ENCODE data around the gene HDAC4.

HDAC4 gene

GRCh38 chr2:239034561-239035341, 366.1 kb downstream of the HDAC4 start:
- WGBS (ENCODE audit: extremely low coverage, insufficient coverage, insufficient read length), result no CpG with 5 or more reads among the region's 19 CpGs
- H2BK5ac ChIP-seq (ENCODE audit: low read depth, low read length, poor library complexity), result no peak overlapping the region

GRCh38 chr2:239033801-239034560, 366.8 kb downstream of the HDAC4 start:
- H2BK120ac ChIP-seq (ENCODE audit: insufficient read depth, low read length, poor library complexity), result no peak overlapping the region
- no peak overlapping the region for H3K23ac ChIP-seq (ENCODE audit: low read length)
- no peak overlapping the region for H3K14ac ChIP-seq (ENCODE audit: low read length)
- H4K12ac ChIP-seq (ENCODE audit: low read depth, low read length), result no peak overlapping the region
- no peak overlapping the region for H2BK12ac ChIP-seq (ENCODE audit: low read length)
- no peak overlapping the region for H3K9ac ChIP-seq (ENCODE audit: low read length)
- H3K36me3 ChIP-seq (ENCODE audit: control insufficient read depth in 1 of 2, insufficient read depth in 2 of 2, low read length in 2 of 2), result no peaks in the 10 kb centered on the region
- no peak overlapping the region for H4K91ac ChIP-seq (ENCODE audit: low read depth, low read length)
- no peak overlapping the region for H2AFZ ChIP-seq (ENCODE audit: insufficient read depth, low read length, poor library complexity)
- H3K79me1 ChIP-seq (ENCODE audit: low read length), result no peaks in the 10 kb centered on the region
- H2BK5ac ChIP-seq (ENCODE audit: low read depth, low read length, poor library complexity), result no peak overlapping the region
- no peaks in the 10 kb centered on the region for H3K4me1 ChIP-seq (ENCODE audit: control insufficient read depth in 1 of 2, insufficient read depth in 2 of 2, low read length in 2 of 2)
- H3K4me3 ChIP-seq (ENCODE audit: low read depth, low read length), result no peak overlapping the region
- DNase-seq, result no peak
- no peak overlapping the region for H3K18ac ChIP-seq (ENCODE audit: low read length)
- no peak overlapping the region for H3K4ac ChIP-seq (ENCODE audit: low read depth, low read length)
- H3K27ac ChIP-seq (ENCODE audit: low read depth, low read length), result no peak overlapping the region
- H3K27me3 ChIP-seq (ENCODE audit: insufficient read depth, low read length), result no peaks in the 10 kb centered on the region
- H2AK5ac ChIP-seq (ENCODE audit: low read length), result no peak overlapping the region
- H3K79me2 ChIP-seq (ENCODE audit: control insufficient read depth, insufficient read depth, low read length, poor library complexity), result no peaks in the 10 kb centered on the region
- peaks cover 5% of the 10 kb centered on the region for H3K9me3 ChIP-seq (ENCODE audit: insufficient read depth, low read depth, low read length)
- H3K4me2 ChIP-seq (ENCODE audit: low read length), result no peak overlapping the region
- H4K8ac ChIP-seq (ENCODE audit: low read depth, low read length), result no peak overlapping the region
- no CpG with 5 or more reads among the region's 13 CpGs for WGBS (ENCODE audit: extremely low coverage, insufficient coverage, insufficient read length)

More at GRCh38 chr2:239034561-239035341, 366.1 kb downstream of the HDAC4 start:
- Histone ChIP-seq H3K4ac (ENCODE audit: low read depth, low read length) (no peak overlapping the region), H3K27me3 (ENCODE audit: insufficient read depth, low read length) (no peaks in the 10 kb centered on the region), H3K4me1 (ENCODE audit: control insufficient read depth in 1 of 2, insufficient read depth in 2 of 2, low read length in 2 of 2) (no peaks in the 10 kb centered on the region), H2AK5ac (ENCODE audit: low read length) (no peak overlapping the region), H2AFZ (ENCODE audit: insufficient read depth, low read length, poor library complexity) (no peak overlapping the region), H3K4me2 (ENCODE audit: low read length) (no peak overlapping the region), H3K9ac (ENCODE audit: low read length) (no peak overlapping the region), H3K23ac (ENCODE audit: low read length) (no peak overlapping the region), H3K4me3 (ENCODE audit: low read depth, low read length) (no peak overlapping the region), H3K9me3 (ENCODE audit: insufficient read depth, low read depth, low read length) (peaks cover 2% of the 10 kb centered on the region), H3K79me1 (ENCODE audit: low read length) (no peaks in the 10 kb centered on the region), H2BK12ac (ENCODE audit: low read length) (no peak overlapping the region), H4K12ac (ENCODE audit: low read depth, low read length) (no peak overlapping the region), H4K91ac (ENCODE audit: low read depth, low read length) (no peak overlapping the region), H3K79me2 (ENCODE audit: control insufficient read depth, insufficient read depth, low read length, poor library complexity) (no peaks in the 10 kb centered on the region), H3K18ac (ENCODE audit: low read length) (no peak overlapping the region), H3K36me3 (ENCODE audit: control insufficient read depth in 1 of 2, insufficient read depth in 2 of 2, low read length in 2 of 2) (no peaks in the 10 kb centered on the region), H2BK120ac (ENCODE audit: insufficient read depth, low read length, poor library complexity) (no peak overlapping the region), H3K14ac (ENCODE audit: low read length) (no peak overlapping the region), H4K8ac (ENCODE audit: low read depth, low read length) (no peak overlapping the region), H3K27ac (ENCODE audit: low read depth, low read length) (no peak overlapping the region)
- DNase-seq, result no peak

GRCh38 chr2:239029958-239030357, 370.9 kb downstream of the HDAC4 start:
- no peak overlapping the region for H4K91ac ChIP-seq (ENCODE audit: low read depth, low read length)
- H3K79me1 ChIP-seq (ENCODE audit: low read length), result no peaks in the 10 kb centered on the region
- H3K23ac ChIP-seq (ENCODE audit: low read length), result no peak overlapping the region
- no peak overlapping the region for H3K18ac ChIP-seq (ENCODE audit: low read length)
- no peak overlapping the region for H2AK5ac ChIP-seq (ENCODE audit: low read length)
- no peak overlapping the region for H3K27ac ChIP-seq (ENCODE audit: low read depth, low read length)
- H3K79me2 ChIP-seq (ENCODE audit: control insufficient read depth, insufficient read depth, low read length, poor library complexity), result no peaks in the 10 kb centered on the region
- H3K36me3 ChIP-seq (ENCODE audit: control insufficient read depth in 1 of 2, insufficient read depth in 2 of 2, low read length in 2 of 2), result no peaks in the 10 kb centered on the region
- H2BK5ac ChIP-seq (ENCODE audit: low read depth, low read length, poor library complexity), result no peak overlapping the region
- H3K9me3 ChIP-seq (ENCODE audit: insufficient read depth, low read depth, low read length), result peaks cover 3% of the 10 kb centered on the region
- no peak overlapping the region for H4K12ac ChIP-seq (ENCODE audit: low read depth, low read length)
- peak; percentile 72 to 74 for DNase-seq
- H3K4me1 ChIP-seq (ENCODE audit: control insufficient read depth in 1 of 2, insufficient read depth in 2 of 2, low read length in 2 of 2), result no peaks in the 10 kb centered on the region
- no peak overlapping the region for H3K4me3 ChIP-seq (ENCODE audit: low read depth, low read length)
- no peak overlapping the region for H3K14ac ChIP-seq (ENCODE audit: low read length)
- no peaks in the 10 kb centered on the region for H3K27me3 ChIP-seq (ENCODE audit: insufficient read depth, low read length)
- no peak overlapping the region for H2BK12ac ChIP-seq (ENCODE audit: low read length)
- H2BK120ac ChIP-seq (ENCODE audit: insufficient read depth, low read length, poor library complexity), result no peak overlapping the region
- no peak overlapping the region for H2AFZ ChIP-seq (ENCODE audit: insufficient read depth, low read length, poor library complexity)
- no peak overlapping the region for H3K9ac ChIP-seq (ENCODE audit: low read length)
- H4K8ac ChIP-seq (ENCODE audit: low read depth, low read length), result no peak overlapping the region
- no peak overlapping the region for H3K4ac ChIP-seq (ENCODE audit: low read depth, low read length)
- H3K4me2 ChIP-seq (ENCODE audit: low read length), result no peak overlapping the region
- whole genome bisulfite sequencing (ENCODE audit: extremely low coverage, insufficient coverage, insufficient read length), result no CpG with 5 or more reads among the region's 9 CpGs

GRCh38 chr2:239028253-239028619, 372.6 kb downstream of the HDAC4 start:
- H3K4me2 ChIP-seq (ENCODE audit: low read length), result no peak overlapping the region
- H3K27me3 ChIP-seq (ENCODE audit: insufficient read depth, low read length), result no peaks in the 10 kb centered on the region
- no peak overlapping the region for H4K8ac ChIP-seq (ENCODE audit: low read depth, low read length)
- no peak overlapping the region for H3K27ac ChIP-seq (ENCODE audit: low read depth, low read length)
- H3K9me3 ChIP-seq (ENCODE audit: insufficient read depth, low read depth, low read length), result peaks cover 3% of the 10 kb centered on the region
- H3K36me3 ChIP-seq (ENCODE audit: control insufficient read depth in 1 of 2, insufficient read depth in 2 of 2, low read length in 2 of 2), result no peaks in the 10 kb centered on the region
- H2BK120ac ChIP-seq (ENCODE audit: insufficient read depth, low read length, poor library complexity), result no peak overlapping the region
- no peak overlapping the region for H3K4ac ChIP-seq (ENCODE audit: low read depth, low read length)
- no peaks in the 10 kb centered on the region for H3K4me1 ChIP-seq (ENCODE audit: control insufficient read depth in 1 of 2, insufficient read depth in 2 of 2, low read length in 2 of 2)
- H2BK12ac ChIP-seq (ENCODE audit: low read length), result no peak overlapping the region
- no peak overlapping the region for H2BK5ac ChIP-seq (ENCODE audit: low read depth, low read length, poor library complexity)
- no peaks in the 10 kb centered on the region for H3K79me2 ChIP-seq (ENCODE audit: control insufficient read depth, insufficient read depth, low read length, poor library complexity)
- no peaks in the 10 kb centered on the region for H3K79me1 ChIP-seq (ENCODE audit: low read length)
- WGBS (ENCODE audit: extremely low coverage, insufficient coverage, insufficient read length), result no CpG with 5 or more reads among the region's 5 CpGs
- no peak overlapping the region for H3K18ac ChIP-seq (ENCODE audit: low read length)
- no peak overlapping the region for H3K14ac ChIP-seq (ENCODE audit: low read length)
- H2AFZ ChIP-seq (ENCODE audit: insufficient read depth, low read length, poor library complexity), result no peak overlapping the region
- H4K12ac ChIP-seq (ENCODE audit: low read depth, low read length), result no peak overlapping the region
- no peak overlapping the region for H4K91ac ChIP-seq (ENCODE audit: low read depth, low read length)
- no peak overlapping the region for H2AK5ac ChIP-seq (ENCODE audit: low read length)
- no peak for DNase-seq
- H3K23ac ChIP-seq (ENCODE audit: low read length), result no peak overlapping the region
- no peak overlapping the region for H3K4me3 ChIP-seq (ENCODE audit: low read depth, low read length)
- H3K9ac ChIP-seq (ENCODE audit: low read length), result no peak overlapping the region
